IMR-90 (cell line): ENCODE measurements around the gene TAAR8. TPM values are rescaled to one million over a fixed set of nuclear protein-coding genes. Genes with fewer than 3 reads are reported as not detected.

Experiments used
- ATAC-seq: fragments of 200-7000 bp; cut with Tn5 transposase; 2 replicates; pipeline ENCODE4 v1.9.1; 2020; ENCODE audit warnings: low read depth, mild to moderate bottlenecking, moderate library complexity
- BruUV-seq: library from RNA; stranded (reverse); fragments of 400-500 nt; replicated peaks from 2 replicates; lab custom pipeline; 2021; lab: Mats Ljungman, UMichigan
- CTCF ChIA-PET: fragments of 300-600 bp; formaldehyde crosslinking; extraction: SDS; loops from one replicate; lab custom pipeline; 2021; ENCODE audit warnings: antibody characterized with exemption; lab: Yijun Ruan, JAX
- POLR2A ChIA-PET: fragments of 300-600 bp; sonication (Branson Sonifier 250); formaldehyde crosslinking; loops from one replicate; lab custom pipeline; 2022; ENCODE audit warnings: antibody characterized with exemption; ENCODE audit not compliant: unreplicated experiment; lab: Charles Lee
- DNase-seq: peaks from one replicate; pipeline ENCODE4 v3.0.0; 2013
- H2AFZ ChIP-seq: replicated peaks from 2 replicates; pipeline ENCODE3; 2013; ENCODE audit warnings: low read length, mild to moderate bottlenecking; ENCODE audit not compliant: poor library complexity
- H2AK5ac ChIP-seq: 2 replicates; pipeline ENCODE4 v1.6.1; 2013; ENCODE audit warnings: low read depth, low read length, inconsistent platforms
- H2AK9ac ChIP-seq: replicated peaks from 2 replicates; pipeline ENCODE3; 2013; ENCODE audit warnings: mild to moderate bottlenecking, low read depth, low read length, moderate library complexity; ENCODE audit not compliant: poor library complexity
- H2BK120ac ChIP-seq: 2 replicates; pipeline ENCODE4 v1.6.1; 2013; ENCODE audit warnings: low read depth, low read length, inconsistent platforms
- H2BK15ac ChIP-seq: 3 replicates; pipeline ENCODE4 v1.6.1; 2013; ENCODE audit warnings: low read depth, low read length, inconsistent platforms
- H2BK20ac ChIP-seq: 2 replicates; pipeline ENCODE4 v1.6.1; 2013; ENCODE audit warnings: low read depth, mild to moderate bottlenecking, inconsistent platforms, low read length, moderate library complexity
- H2BK5ac ChIP-seq: 2 replicates; pipeline ENCODE4 v1.6.1; 2013; ENCODE audit warnings: mild to moderate bottlenecking, low read depth, low read length, inconsistent platforms; ENCODE audit not compliant: poor library complexity, severe bottlenecking
- H3K14ac ChIP-seq: replicated peaks from 2 replicates; pipeline ENCODE4 v1.6.1; 2013; ENCODE audit warnings: low read depth, low read length, inconsistent platforms
- H3K18ac ChIP-seq: 2 replicates; pipeline ENCODE4 v1.6.1; 2013; ENCODE audit warnings: low read depth, low read length, control low read depth
- H3K23ac ChIP-seq: 2 replicates; pipeline ENCODE4 v1.6.1; 2013; ENCODE audit warnings: low read depth, low read length, inconsistent platforms
- H3K27ac ChIP-seq: 2 replicates; pipeline ENCODE4 v1.5.1; 2013; ENCODE audit warnings: mild to moderate bottlenecking, control low read depth, low read length; ENCODE audit not compliant: insufficient read depth
- H3K27me3 ChIP-seq: 2 replicates; pipeline ENCODE4 v1.6.1; 2013; ENCODE audit warnings: low read length; ENCODE audit not compliant: control insufficient read depth, insufficient read depth
- H3K36me3 ChIP-seq: 2 replicates; pipeline ENCODE4 v1.6.1; 2013; ENCODE audit warnings: low read length, mixed read lengths; ENCODE audit not compliant: control insufficient read depth, insufficient read depth
- H3K4ac ChIP-seq: 2 replicates; pipeline ENCODE4 v1.6.1; 2013; ENCODE audit warnings: low read depth, low read length, inconsistent platforms
- H3K4me1 ChIP-seq: 2 replicates; pipeline ENCODE4 v1.6.1; 2013; ENCODE audit warnings: low read length, mixed read lengths; ENCODE audit not compliant: control insufficient read depth, insufficient read depth
- H3K4me2 ChIP-seq: 2 replicates; pipeline ENCODE4 v1.6.1; 2013; ENCODE audit warnings: low read depth, mild to moderate bottlenecking, control low read depth, low read length, moderate library complexity
- H3K4me3 ChIP-seq: 2 replicates; pipeline ENCODE4 v1.5.1; 2013; ENCODE audit warnings: low read depth, mild to moderate bottlenecking, control low read depth, low read length, moderate library complexity; ENCODE audit not compliant: insufficient read depth
- H3K56ac ChIP-seq: 2 replicates; pipeline ENCODE4 v1.6.1; 2013; ENCODE audit warnings: low read length, inconsistent platforms; ENCODE audit not compliant: insufficient read depth; ENCODE audit errors: extremely low read depth
- H3K79me1 ChIP-seq, 2 experiments: 2 replicates each; pipeline ENCODE4 v1.6.1; 2013; ENCODE audit warnings: low read length in 2 of 2, inconsistent platforms in 1 of 2, low read depth in 1 of 2
- H3K9ac ChIP-seq: 2 replicates; pipeline ENCODE4 v1.6.1; 2013; ENCODE audit warnings: low read depth, low read length, control low read depth
- H3K9me1 ChIP-seq: 2 replicates; pipeline ENCODE4 v1.6.1; 2013; ENCODE audit warnings: low read length, inconsistent platforms; ENCODE audit not compliant: insufficient read depth
- H3K9me3 ChIP-seq: 2 replicates; pipeline ENCODE4 v1.6.1; 2013; ENCODE audit warnings: low read length; ENCODE audit not compliant: control insufficient read depth, insufficient read depth
- H4K20me1 ChIP-seq: 2 replicates; pipeline ENCODE4 v1.6.1; 2013; ENCODE audit warnings: low read length, inconsistent platforms; ENCODE audit not compliant: insufficient read depth
- H4K5ac ChIP-seq: 2 replicates; pipeline ENCODE4 v1.6.1; 2013; ENCODE audit warnings: mild to moderate bottlenecking, low read depth, low read length, control low read depth
- H4K8ac ChIP-seq, 2 experiments: 2 replicates each; pipeline ENCODE4 v1.6.1; 2013; ENCODE audit warnings: low read depth in 2 of 2, low read length in 2 of 2, control low read depth in 1 of 2, inconsistent platforms in 1 of 2
- H4K91ac ChIP-seq: 2 replicates; pipeline ENCODE4 v1.6.1; 2013; ENCODE audit warnings: low read depth, low read length, inconsistent platforms; ENCODE audit not compliant: insufficient read depth
- BHLHE40 ChIP-seq: fragments of 150-350 bp; IDR thresholded peaks from 2 replicates; pipeline ENCODE4 v1.6.1; 2016; ENCODE audit warnings: mild to moderate bottlenecking, low read depth, low read length
- CEBPB ChIP-seq: IDR thresholded peaks from 2 replicates; pipeline ENCODE4 v1.6.1; 2012; ENCODE audit warnings: low read depth, low read length, improper control_type of control experiment
- CHD1 ChIP-seq: IDR thresholded peaks from 2 replicates; pipeline ENCODE4 v1.6.1; 2012; ENCODE audit warnings: low read depth, low read length, improper control_type of control experiment
- FOS ChIP-seq: fragments of 150-350 bp; IDR thresholded peaks from 2 replicates; pipeline ENCODE4 v1.6.1; 2016; ENCODE audit warnings: low read depth, low read length
- MAFK ChIP-seq: IDR thresholded peaks from 2 replicates; pipeline ENCODE4 v1.6.1; 2012; ENCODE audit warnings: low read depth, low read length, improper control_type of control experiment
- MAZ ChIP-seq: IDR thresholded peaks from 2 replicates; pipeline ENCODE4 v1.6.1; 2012; ENCODE audit warnings: low read depth, mild to moderate bottlenecking, low read length, improper control_type of control experiment, moderate library complexity, borderline replicate concordance
- MXI1 ChIP-seq: IDR thresholded peaks from 2 replicates; pipeline ENCODE4 v1.6.1; 2012; ENCODE audit warnings: low read depth, mild to moderate bottlenecking, low read length, moderate library complexity, borderline replicate concordance
- NFE2L2 ChIP-seq: fragments of 150-350 bp; IDR thresholded peaks from 2 replicates; pipeline ENCODE4 v1.6.1; 2016; ENCODE audit warnings: low read depth, mild to moderate bottlenecking, low read length
- POLR2A ChIP-seq: IDR thresholded peaks from 2 replicates; pipeline ENCODE4 v1.6.1; 2012; ENCODE audit warnings: mild to moderate bottlenecking, low read depth, low read length
- RAD21 ChIP-seq: IDR thresholded peaks from 2 replicates; pipeline ENCODE4 v1.6.1; 2012; ENCODE audit warnings: low read length, improper control_type of control experiment
- RCOR1 ChIP-seq: IDR thresholded peaks from 2 replicates; pipeline ENCODE4 v1.6.1; 2012; ENCODE audit warnings: mild to moderate bottlenecking, low read length, improper control_type of control experiment; ENCODE audit not compliant: insufficient replicate concordance
- RFX5 ChIP-seq: IDR thresholded peaks from 2 replicates; pipeline ENCODE4 v1.8.0; 2012; ENCODE audit warnings: low read depth, mild to moderate bottlenecking, low read length, moderate library complexity
- SMC3 ChIP-seq: fragments of 150-350 bp; IDR thresholded peaks from 2 replicates; pipeline ENCODE4 v1.6.1; 2016; ENCODE audit warnings: low read depth, mild to moderate bottlenecking, antibody characterized with exemption, low read length, moderate library complexity
- USF2 ChIP-seq: fragments of 150-350 bp; IDR thresholded peaks from 2 replicates; pipeline ENCODE4 v1.6.1; 2017; ENCODE audit warnings: mild to moderate bottlenecking, antibody characterized with exemption, low read length, low read depth
- WGBS, 2 experiments: methylation state at CpG; one replicate each; pipeline versions ENCODE4 v1.1.5 to v1.1.7; 2013; ENCODE audit warnings: missing lambda C conversion rate in 2 of 2; ENCODE audit not compliant: insufficient read length in 1 of 2; ENCODE audit errors: extremely low coverage in 2 of 2; 5-methylcytosine and 5-hydroxymethylcytosine counted together
- dilution Hi-C: fragments of 300-500 bp; cut with HindIII; formaldehyde crosslinking; loops from one replicate; pipeline ENCODE4 v1.14.3; 2018; ENCODE audit warnings: low sequenced_read_pairs; ENCODE audit not compliant: unreplicated experiment
- in situ Hi-C: fragments of 300-500 bp; cut with MboI; formaldehyde crosslinking; loops from 3 replicates; pipeline ENCODE4 v1.14.3; 2019; ENCODE audit warnings: low sequenced_read_pairs, inconsistent platforms, mixed read lengths
- intact Hi-C: fragments of 100-400 bp; cut with micrococcal nuclease; formaldehyde crosslinking; loops from 2 replicates; pipeline ENCODE4 v1.10.0; 2022
- polyA plus RNA-seq, 3 experiments: library from polyadenylated mRNA; depleted of rRNA; stranded (reverse); fragments of >200 nt; gene quantifications; 2 replicates each; pipeline ENCODE4 v1.2.3, GENCODE V29; 2012; ENCODE audit warnings: low replicate concordance in 1 of 3
- total RNA-seq: library from RNA; depleted of rRNA; stranded (reverse); fragments of >200 nt; gene quantifications from 2 replicates; pipeline ENCODE4 v1.2.3, GENCODE V29; 2012
- TF ChIP-seq, protein P1 (sequence below): conservative IDR thresholded peaks from 2 replicates; pipeline ENCODE4 v1.5.1; 2012; ENCODE audit warnings: mild to moderate bottlenecking, low read depth, low read length, improper control_type of control experiment
- TF ChIP-seq, protein P2 (sequence below): fragments of 150-350 bp; IDR thresholded peaks from 2 replicates; pipeline ENCODE4 v1.6.1; 2016; ENCODE audit warnings: low read depth, mild to moderate bottlenecking, low read length, moderate library complexity, borderline replicate concordance

The TAAR8 gene
- total and polyA plus RNA-seq, 2 of the 4 experiments (the other 2 are of a cell fraction): not detected

- Histone ChIP-seq H3K9me3 (no peaks in the 10 kb centered on the region), H3K23ac (peak overlapping the region; percentile 67; the same call in 1 of the 2 replicates), H2BK20ac (no peak overlapping the region), H2AFZ (no peak overlapping the region), H3K4me1 (peaks cover 4% of the 10 kb centered on the region), H3K14ac (peak overlapping the region; percentile 84; the same call in 1 of the 2 replicates), H2AK5ac (peak overlapping the region; percentile 65), H3K79me1 (peaks cover 24 to 44% of the 10 kb centered on the region in 2 experiments), H3K27ac (no peak overlapping the region), H4K8ac (no peak overlapping the region), H2BK5ac (peak overlapping the region; percentile 26), H3K18ac (no peak overlapping the region; the same call in 1 of the 2 replicates), H4K91ac (no peak overlapping the region), H3K56ac (no peak overlapping the region), H2BK120ac (no peak overlapping the region), H3K36me3 (no peaks in the 10 kb centered on the region; the same call in 1 of the 2 replicates), H4K5ac (no peak overlapping the region), H3K4me3 (peak overlapping the region; percentile 37), H2AK9ac (no peak overlapping the region), H3K9ac (peak overlapping the region; percentile 86; the same call in 1 of the 2 replicates), H2BK15ac (no peak overlapping the region), H3K27me3 (peaks cover 11% of the 10 kb centered on the region), H3K9me1 (0 out of 2 replicates have a peak, but pooled peaks cover 4% of the 10 kb centered on the region), H3K4ac (no peak overlapping the region), H4K20me1 (peaks cover 33% of the 10 kb centered on the region; the same call in 1 of the 2 replicates), H3K4me2 (peak overlapping the region; percentile 99)
- no CpG with 5 or more reads among the region's 2 CpGs for WGBS, 2 experiments
- dilution Hi-C loops: no loop called here
- ATAC-seq (no peak), DNase-seq (no peak)
- ChIA-PET CTCF (no interaction called here), POLR2A (no interaction called here)
- no TSS peak for BruUV-seq
- in situ Hi-C loops: no loop called here
- intact Hi-C loops: no loop called here
- TF ChIP-seq BHLHE40 (no peak), MAZ (no peak), RAD21 (no peak), SMC3 (no peak), CEBPB (no peak), MXI1 (no peak), NFE2L2 (no peak), RCOR1 (no peak), FOS (no peak), POLR2A (no peak), MAFK (no peak), USF2 (no peak), CHD1 (no peak), RFX5 (no peak)
- TF ChIP-seq, protein P1, sequence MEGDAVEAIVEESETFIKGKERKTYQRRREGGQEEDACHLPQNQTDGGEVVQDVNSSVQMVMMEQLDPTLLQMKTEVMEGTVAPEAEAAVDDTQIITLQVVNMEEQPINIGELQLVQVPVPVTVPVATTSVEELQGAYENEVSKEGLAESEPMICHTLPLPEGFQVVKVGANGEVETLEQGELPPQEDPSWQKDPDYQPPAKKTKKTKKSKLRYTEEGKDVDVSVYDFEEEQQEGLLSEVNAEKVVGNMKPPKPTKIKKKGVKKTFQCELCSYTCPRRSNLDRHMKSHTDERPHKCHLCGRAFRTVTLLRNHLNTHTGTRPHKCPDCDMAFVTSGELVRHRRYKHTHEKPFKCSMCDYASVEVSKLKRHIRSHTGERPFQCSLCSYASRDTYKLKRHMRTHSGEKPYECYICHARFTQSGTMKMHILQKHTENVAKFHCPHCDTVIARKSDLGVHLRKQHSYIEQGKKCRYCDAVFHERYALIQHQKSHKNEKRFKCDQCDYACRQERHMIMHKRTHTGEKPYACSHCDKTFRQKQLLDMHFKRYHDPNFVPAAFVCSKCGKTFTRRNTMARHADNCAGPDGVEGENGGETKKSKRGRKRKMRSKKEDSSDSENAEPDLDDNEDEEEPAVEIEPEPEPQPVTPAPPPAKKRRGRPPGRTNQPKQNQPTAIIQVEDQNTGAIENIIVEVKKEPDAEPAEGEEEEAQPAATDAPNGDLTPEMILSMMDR: no peak
- TF ChIP-seq, protein P2, sequence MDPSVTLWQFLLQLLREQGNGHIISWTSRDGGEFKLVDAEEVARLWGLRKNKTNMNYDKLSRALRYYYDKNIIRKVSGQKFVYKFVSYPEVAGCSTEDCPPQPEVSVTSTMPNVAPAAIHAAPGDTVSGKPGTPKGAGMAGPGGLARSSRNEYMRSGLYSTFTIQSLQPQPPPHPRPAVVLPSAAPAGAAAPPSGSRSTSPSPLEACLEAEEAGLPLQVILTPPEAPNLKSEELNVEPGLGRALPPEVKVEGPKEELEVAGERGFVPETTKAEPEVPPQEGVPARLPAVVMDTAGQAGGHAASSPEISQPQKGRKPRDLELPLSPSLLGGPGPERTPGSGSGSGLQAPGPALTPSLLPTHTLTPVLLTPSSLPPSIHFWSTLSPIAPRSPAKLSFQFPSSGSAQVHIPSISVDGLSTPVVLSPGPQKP: no peak
Observed at GRCh38 chr6:132511831-132512220, 40.6 kb upstream of the TAAR8 start.
